ENCODE results near the gene SKAP1. TPM values are rescaled to one million over a fixed set of nuclear protein-coding genes. Genes with fewer than 3 reads are reported as not detected.
"Not testable (repeated sequence)": the region's sequence is repeated elsewhere in the genome, so short reads cannot be mapped to it uniquely, and the experiment has no call there.

Gene SKAP1
- total RNA-seq, 5 donors from 2014 or later (not counting 1 experiment from before 2014, with no cell fraction given) = 71.5 to 142 (median 80.4) TPM

GRCh38 chr17:48453447-48453846, 23.4 kb upstream of the SKAP1 start:
- H3K9me3 ChIP-seq = no peaks in the 10 kb centered on the region
- ATAC-seq (replicated peaks in 1 of 4) (peak; percentile 76 to 90 (median 86)), DNase-seq (peak in 6 of 35 experiments; percentile 10 to 75 (median 30))
- H3K4me1 ChIP-seq (ENCODE audit: control insufficient read depth in 1 of 2, extremely low read depth in 1 of 2, insufficient read depth in 2 of 2, low read length in 2 of 2) = peaks cover 49 to 66% of the 10 kb centered on the region in 2 experiments
- H3K4me3 ChIP-seq (ENCODE audit: control insufficient read depth in 1 of 2, extremely low read depth in 1 of 2, low read length in 1 of 2) = peak overlapping the region; percentile 10 to 48
- H3K9me3 Mint-ChIP-seq = no peaks in the 10 kb centered on the region
- peak overlapping the region; percentile 88 to 90 for H3K27ac Mint-ChIP-seq
- no peaks in the 10 kb centered on the region for H3K27me3 ChIP-seq (replicated peaks in 1 of 2; ENCODE audit: control insufficient read depth in 2 of 2, extremely low read depth in 1 of 2, insufficient read depth in 2 of 2, low read length in 1 of 2)
- H3K36me3 ChIP-seq (ENCODE audit: control insufficient read depth in 2 of 2, extremely low read depth in 1 of 2, insufficient read depth in 1 of 2, low read length in 1 of 2) = no peaks in the 10 kb centered on the region
- H3K27ac ChIP-seq (ENCODE audit: low read length) = peak overlapping the region; percentile 60
- H3K4me1 Mint-ChIP-seq = peaks cover 77 to 84% (median 80%) of the 10 kb centered on the region in 3 donors
- peaks cover 3% of the 10 kb centered on the region for H3K36me3 Mint-ChIP-seq
- ChIA-PET CTCF (interaction anchor here in 1 of 2 donors (0.6 to 3.0 kb wide), 21 partner anchors 9 to 166 kb away, joined by 3 to 14 read pairs (median 4); no protein-coding TSS in a partner anchor), POLR2A (interaction anchor here in 1 of 2 donors (0.5 to 1.4 kb wide), 5 partner anchors 12 to 139 kb away, joined by 3 to 5 read pairs (median 3); no protein-coding TSS in a partner anchor)
- peak overlapping the region; percentile 53 to 61 (median 57) for H3K4me3 Mint-ChIP-seq
- no peaks in the 10 kb centered on the region for H3K27me3 Mint-ChIP-seq

- CTCF ChIA-PET = interaction anchor here in 1 of 2 donors (0.5 to 3.0 kb wide), 7 partner anchors 12 to 1645 kb away, joined by 3 to 14 read pairs (median 3); no protein-coding TSS in a partner anchor
- H3K27ac Mint-ChIP-seq = peak overlapping the region; percentile 23 to 49
- ATAC-seq (replicated peaks in 1 of 4) (no peak), DNase-seq (no peak)
- no peaks in the 10 kb centered on the region for H3K36me3 ChIP-seq (ENCODE audit: control insufficient read depth in 2 of 2, extremely low read depth in 1 of 2, insufficient read depth in 1 of 2, low read length in 1 of 2)
- no peak overlapping the region for H3K27ac ChIP-seq (ENCODE audit: low read length)
- H3K36me3 Mint-ChIP-seq = peaks cover 3% of the 10 kb centered on the region
- peak overlapping the region in 1 of 3 donors; percentile 37 for H3K4me3 Mint-ChIP-seq
- peaks cover 48 to 57% of the 10 kb centered on the region in 2 experiments for H3K4me1 ChIP-seq (ENCODE audit: control insufficient read depth in 1 of 2, extremely low read depth in 1 of 2, insufficient read depth in 2 of 2, low read length in 2 of 2)
- H3K4me3 ChIP-seq (ENCODE audit: control insufficient read depth in 1 of 2, extremely low read depth in 1 of 2, low read length in 1 of 2) = no peak overlapping the region
- H3K27me3 Mint-ChIP-seq = no peaks in the 10 kb centered on the region
- POLR2A ChIA-PET = interaction anchor here in 1 of 2 donors (0.5 to 0.6 kb wide), 5 partner anchors 14 to 1245 kb away, joined by 3 to 6 read pairs (median 5); no protein-coding TSS in a partner anchor
- no peaks in the 10 kb centered on the region for H3K27me3 ChIP-seq (replicated peaks in 1 of 2; ENCODE audit: control insufficient read depth in 2 of 2, extremely low read depth in 1 of 2, insufficient read depth in 2 of 2, low read length in 1 of 2)
- H3K4me1 Mint-ChIP-seq = peaks cover 68 to 77% (median 70%) of the 10 kb centered on the region in 3 donors
- no peaks in the 10 kb centered on the region for H3K9me3 Mint-ChIP-seq
- H3K9me3 ChIP-seq = no peaks in the 10 kb centered on the region
- WGBS (ENCODE audit: insufficient coverage) = no CpG with 5 or more reads among the region's 2 CpGs
These were observed 21.5 kb upstream of the SKAP1 start for GRCh38 chr17:48451489-48451888.

- H3K27me3 ChIP-seq (replicated peaks in 1 of 2; ENCODE audit: control insufficient read depth in 2 of 2, extremely low read depth in 1 of 2, insufficient read depth in 2 of 2, low read length in 1 of 2); ATAC-seq (replicated peaks in 1 of 4); DNase-seq; H3K27ac ChIP-seq (ENCODE audit: low read length); H3K4me3 Mint-ChIP-seq; H3K9me3 ChIP-seq; H3K27me3 Mint-ChIP-seq; H3K27ac Mint-ChIP-seq; CTCF ChIA-PET; H3K4me3 ChIP-seq (ENCODE audit: control insufficient read depth in 1 of 2, extremely low read depth in 1 of 2, low read length in 1 of 2); H3K9me3 Mint-ChIP-seq; H3K36me3 Mint-ChIP-seq; H3K36me3 ChIP-seq (ENCODE audit: control insufficient read depth in 2 of 2, extremely low read depth in 1 of 2, insufficient read depth in 1 of 2, low read length in 1 of 2): not testable (repeated sequence)
- peaks cover 65 to 77% (median 71%) of the 10 kb centered on the region in 3 donors for H3K4me1 Mint-ChIP-seq
- POLR2A ChIA-PET = interaction anchor here in 1 of 2 donors (0.6 kb wide), 1 partner anchor 544 kb away, joined by 3 read pairs; no protein-coding TSS in a partner anchor
- no CpG with 5 or more reads among the region's 3 CpGs for WGBS (ENCODE audit: insufficient coverage)
- H3K4me1 ChIP-seq (ENCODE audit: control insufficient read depth in 1 of 2, extremely low read depth in 1 of 2, insufficient read depth in 2 of 2, low read length in 2 of 2) = peaks cover 44 to 57% of the 10 kb centered on the region in 2 experiments
These were observed 19.3 kb upstream of the SKAP1 start for GRCh38 chr17:48449335-48449734.

GRCh38 chr17:48445248-48445620, 15.2 kb upstream of the SKAP1 start:
- peaks cover 0 to 5% (median 5%) of the 10 kb centered on the region in 3 donors for H3K9me3 Mint-ChIP-seq
- H3K4me3 ChIP-seq (ENCODE audit: control insufficient read depth in 1 of 2, extremely low read depth in 1 of 2, low read length in 1 of 2) = no peak overlapping the region
- POLR2A ChIA-PET = no interaction called here
- peak overlapping the region in 1 of 3 donors; percentile 70 for H3K4me3 Mint-ChIP-seq
- peaks cover 54 to 66% of the 10 kb centered on the region in 2 experiments for H3K4me1 ChIP-seq (ENCODE audit: control insufficient read depth in 1 of 2, extremely low read depth in 1 of 2, insufficient read depth in 2 of 2, low read length in 2 of 2)
- no peaks in the 10 kb centered on the region for H3K9me3 ChIP-seq
- 83% methylated on average over 5 of the region's 7 CpGs for WGBS (ENCODE audit: insufficient coverage)
- DNase-seq (no peak), ATAC-seq (replicated peaks in 1 of 4) (no peak)
- H3K36me3 ChIP-seq (ENCODE audit: control insufficient read depth in 2 of 2, extremely low read depth in 1 of 2, insufficient read depth in 1 of 2, low read length in 1 of 2) = no peaks in the 10 kb centered on the region
- CTCF ChIA-PET = interaction anchor here in 1 of 2 donors (0.6 to 1.8 kb wide), 3 partner anchors 9 to 94 kb away, joined by 3 to 5 read pairs (median 4); no protein-coding TSS in a partner anchor
- H3K27me3 Mint-ChIP-seq = no peaks in the 10 kb centered on the region
- H3K36me3 Mint-ChIP-seq = no peaks in the 10 kb centered on the region
- peak overlapping the region; percentile 18 for H3K27ac ChIP-seq (ENCODE audit: low read length)
- H3K27ac Mint-ChIP-seq = peak overlapping the region in 1 of 2 donors; percentile 48
- no peaks in the 10 kb centered on the region for H3K27me3 ChIP-seq (replicated peaks in 1 of 2; ENCODE audit: control insufficient read depth in 2 of 2, extremely low read depth in 1 of 2, insufficient read depth in 2 of 2, low read length in 1 of 2)
- H3K4me1 Mint-ChIP-seq = peaks cover 67 to 79% (median 72%) of the 10 kb centered on the region in 3 donors

GRCh38 chr17:48444516-48445247, 14.7 kb upstream of the SKAP1 start:
- DNase-seq (peak in 32 of 35 experiments; percentile 16 to 63 (median 45)), ATAC-seq (replicated peaks in 1 of 4) (peak in 3 of 4 experiments; percentile 14 to 50 (median 21))
- Histone ChIP-seq H3K27ac (ENCODE audit: low read length) (peak overlapping the region; percentile 18), H3K4me1 (ENCODE audit: control insufficient read depth in 1 of 2, extremely low read depth in 1 of 2, insufficient read depth in 2 of 2, low read length in 2 of 2) (peaks cover 60 to 71% of the 10 kb centered on the region in 2 experiments), H3K9me3 (no peaks in the 10 kb centered on the region), H3K27me3 (replicated peaks in 1 of 2; ENCODE audit: control insufficient read depth in 2 of 2, extremely low read depth in 1 of 2, insufficient read depth in 2 of 2, low read length in 1 of 2) (no peaks in the 10 kb centered on the region), H3K36me3 (ENCODE audit: control insufficient read depth in 2 of 2, extremely low read depth in 1 of 2, insufficient read depth in 1 of 2, low read length in 1 of 2) (no peaks in the 10 kb centered on the region), H3K4me3 (ENCODE audit: control insufficient read depth in 1 of 2, extremely low read depth in 1 of 2, low read length in 1 of 2) (no peak overlapping the region)
- Mint-ChIP-seq H3K27me3 (no peaks in the 10 kb centered on the region), H3K4me3 (peak overlapping the region in 2 of 3 donors; percentile 6 to 70), H3K36me3 (no peaks in the 10 kb centered on the region), H3K9me3 (peaks cover 0 to 5% (median 5%) of the 10 kb centered on the region in 3 donors), H3K4me1 (peaks cover 67 to 79% (median 74%) of the 10 kb centered on the region in 3 donors), H3K27ac (peak overlapping the region; percentile 84 to 87)
- WGBS (ENCODE audit: insufficient coverage) = 72% methylated on average over 20 of the region's 22 CpGs
- CTCF ChIA-PET = interaction anchor here in 1 of 2 donors (0.6 to 1.8 kb wide), 5 partner anchors 9 to 93 kb away, joined by 3 to 6 read pairs (median 4); no protein-coding TSS in a partner anchor
- POLR2A ChIA-PET = no interaction called here

GRCh38 chr17:48443712-48444111, 13.7 kb upstream of the SKAP1 start:
- Mint-ChIP-seq H3K4me1 (peaks cover 71 to 84% (median 80%) of the 10 kb centered on the region in 3 donors), H3K9me3 (peaks cover 0 to 5% (median 5%) of the 10 kb centered on the region in 3 donors), H3K4me3 (peak overlapping the region in 1 of 3 donors; percentile 70), H3K36me3 (no peaks in the 10 kb centered on the region), H3K27me3 (no peaks in the 10 kb centered on the region), H3K27ac (peak overlapping the region in 1 of 2 donors; percentile 87)
- H3K4me1 ChIP-seq (ENCODE audit: control insufficient read depth in 1 of 2, extremely low read depth in 1 of 2, insufficient read depth in 2 of 2, low read length in 2 of 2) = peaks cover 69 to 81% of the 10 kb centered on the region in 2 experiments
- POLR2A ChIA-PET = no interaction called here
- ATAC-seq (replicated peaks in 1 of 4) = no peak
- WGBS (ENCODE audit: insufficient coverage) = no CpG with 5 or more reads among the region's 5 CpGs
- H3K27ac ChIP-seq (ENCODE audit: low read length) = no peak overlapping the region
- CTCF ChIA-PET = interaction anchor here in 1 of 2 donors (1.0 kb wide), 1 partner anchor 91 kb away, joined by 3 read pairs; no protein-coding TSS in a partner anchor
- no peaks in the 10 kb centered on the region for H3K9me3 ChIP-seq
- H3K4me3 ChIP-seq (ENCODE audit: control insufficient read depth in 1 of 2, extremely low read depth in 1 of 2, low read length in 1 of 2) = no peak overlapping the region
- DNase-seq = no peak
- H3K27me3 ChIP-seq (replicated peaks in 1 of 2; ENCODE audit: control insufficient read depth in 2 of 2, extremely low read depth in 1 of 2, insufficient read depth in 2 of 2, low read length in 1 of 2) = no peaks in the 10 kb centered on the region
- no peaks in the 10 kb centered on the region for H3K36me3 ChIP-seq (ENCODE audit: control insufficient read depth in 2 of 2, extremely low read depth in 1 of 2, insufficient read depth in 1 of 2, low read length in 1 of 2)

Data from T-cell (primary cell).